Hepatocyte (in vitro differentiated cells): ENCODE data around the gene OSBP. TPM values are rescaled to one million over a fixed set of nuclear protein-coding genes. Genes with fewer than 3 reads are reported as not detected.
"Not testable (repeated sequence)": the region's sequence is repeated elsewhere in the genome, so short reads cannot be mapped to it uniquely, and the experiment has no call there.

Experiments
- DNase-seq: peaks from one replicate; pipeline ENCODE4 v3.0.0-alpha.2; 2016; ENCODE audit warnings: low spot score
- H2AFZ ChIP-seq: fragments of 200-600 bp; sonication (generic); 2 replicates; pipeline ENCODE4 v1.6.0; 2016; ENCODE audit warnings: antibody characterized with exemption, mild to moderate bottlenecking
- H3K27ac ChIP-seq: fragments of 200-600 bp; sonication (generic); 2 replicates; pipeline ENCODE4 v1.5.1; 2016; ENCODE audit warnings: mild to moderate bottlenecking
- H3K27me3 ChIP-seq: fragments of 200-600 bp; sonication (generic); 2 replicates; pipeline ENCODE4 v1.6.1; 2016
- H3K36me3 ChIP-seq: fragments of 200-600 bp; sonication (generic); replicated peaks from 2 replicates; pipeline ENCODE4 v1.5.1; 2016; ENCODE audit warnings: low read depth; ENCODE audit not compliant: insufficient read depth
- H3K4me1 ChIP-seq: fragments of 200-600 bp; sonication (generic); 2 replicates; pipeline ENCODE4 v1.5.1; 2016; ENCODE audit warnings: mild to moderate bottlenecking, moderate library complexity; ENCODE audit not compliant: insufficient read depth
- H3K4me2 ChIP-seq: fragments of 200-600 bp; sonication (generic); 2 replicates; pipeline ENCODE4 v1.6.0; 2016
- H3K4me3 ChIP-seq: fragments of 200-600 bp; sonication (generic); 2 replicates; pipeline ENCODE4 v1.5.1; 2016; ENCODE audit warnings: mild to moderate bottlenecking
- H3K79me2 ChIP-seq: fragments of 200-600 bp; sonication (generic); 2 replicates; pipeline ENCODE4 v1.6.0; 2017; ENCODE audit warnings: mild to moderate bottlenecking
- H3K9me2 ChIP-seq: fragments of 200-600 bp; sonication (generic); replicated peaks from 2 replicates; pipeline ENCODE4 v1.6.0; 2017; ENCODE audit warnings: mild to moderate bottlenecking; ENCODE audit not compliant: insufficient read depth
- H3K9me3 ChIP-seq: fragments of 200-600 bp; sonication (generic); 2 replicates; pipeline ENCODE4 v1.5.1; 2016; ENCODE audit warnings: low read depth, mild to moderate bottlenecking
- H4K20me1 ChIP-seq: fragments of 200-600 bp; sonication (generic); 2 replicates; pipeline ENCODE4 v1.6.0; 2016; ENCODE audit warnings: mild to moderate bottlenecking; ENCODE audit not compliant: insufficient read depth, poor library complexity, severe bottlenecking
- CTCF ChIP-seq: fragments of 200-600 bp; sonication (generic); IDR thresholded peaks from 2 replicates; pipeline ENCODE4 v1.5.1; 2016; ENCODE audit warnings: antibody characterized with exemption, mild to moderate bottlenecking; ENCODE audit not compliant: poor library complexity
- EZH2 ChIP-seq: fragments of 200-600 bp; sonication (generic); IDR thresholded peaks from 2 replicates; pipeline ENCODE4 v1.6.1; 2016; ENCODE audit warnings: antibody characterized with exemption, mild to moderate bottlenecking, borderline replicate concordance
- EZH2phosphoT487 ChIP-seq: fragments of 200-600 bp; sonication (generic); IDR thresholded peaks from one replicate; pipeline ENCODE4 v1.6.1; 2018; ENCODE audit warnings: antibody characterized with exemption, mild to moderate bottlenecking, low read depth, moderate library complexity; ENCODE audit not compliant: unreplicated experiment, severe bottlenecking
- WGBS: methylation state at CpG from one replicate; pipeline ENCODE4 v1.1.6; 2016; ENCODE audit warnings: low lambda C conversion rate; ENCODE audit errors: missing lambda C conversion rate; 5-methylcytosine and 5-hydroxymethylcytosine counted together
- polyA plus RNA-seq: library from polyadenylated mRNA; unstranded; fragments of >200 nt; fragmentation: Nextera tagmentation; extraction: Ambion mirVana; gene quantifications from 2 replicates; pipeline ENCODE4 v1.2.1, GENCODE V29; 2016
- total RNA-seq: library from RNA; depleted of rRNA; stranded (reverse); fragments of >200 nt; gene quantifications from 2 replicates; pipeline ENCODE4 v1.2.3, GENCODE V29; 2014

OSBP gene
- total and polyA plus RNA-seq, 2 experiments from 2014 or later, result 28.6 to 43.8 TPM

GRCh38 chr11:59550368-59550841 is 65.2 kb downstream of the OSBP start:
- TF ChIP-seq EZH2phosphoT487 (no peak), CTCF (peak; percentile 49)
- 2% methylated on average over 31 of the region's 31 CpGs for WGBS
- H3K27me3 ChIP-seq, result no peaks in the 10 kb centered on the region

GRCh38 chr11:59548309-59548656 is 67.3 kb downstream of the OSBP start:
- Histone ChIP-seq H2AFZ (no peak overlapping the region), H3K36me3 (no peaks in the 10 kb centered on the region), H3K9me3 (no peaks in the 10 kb centered on the region), H3K27ac (no peak overlapping the region), H3K9me2 (no peaks in the 10 kb centered on the region), H3K27me3 (no peaks in the 10 kb centered on the region), H3K79me2 (no peaks in the 10 kb centered on the region), H3K4me3 (no peak overlapping the region), H3K4me2 (no peak overlapping the region), H3K4me1 (no peaks in the 10 kb centered on the region), H4K20me1 (no peaks in the 10 kb centered on the region)
- TF ChIP-seq EZH2phosphoT487, result no peak
- TF ChIP-seq CTCF, result no peak
- no peak for TF ChIP-seq EZH2
- DNase-seq, result no peak
- WGBS, result 96% methylated on average over 5 of the region's 5 CpGs

More at GRCh38 chr11:59550368-59550841, 65.2 kb downstream of the OSBP start:
- no peaks in the 10 kb centered on the region for H4K20me1 ChIP-seq
- H3K9me2 ChIP-seq, result no peaks in the 10 kb centered on the region
- peak overlapping the region; percentile 33 for H3K4me3 ChIP-seq
- DNase-seq, result peak; percentile 93
- no peaks in the 10 kb centered on the region for H3K4me1 ChIP-seq
- no peaks in the 10 kb centered on the region for H3K9me3 ChIP-seq
- H2AFZ ChIP-seq, result peak overlapping the region; percentile 78
- peak overlapping the region; percentile 93 for H3K27ac ChIP-seq
- peak overlapping the region; percentile 74 for H3K4me2 ChIP-seq
- H3K79me2 ChIP-seq, result no peaks in the 10 kb centered on the region
- no peaks in the 10 kb centered on the region for H3K36me3 ChIP-seq

GRCh38 chr11:59547605-59548308 is 67.8 kb downstream of the OSBP start:
- H3K9me3 ChIP-seq, H3K9me2 ChIP-seq, H2AFZ ChIP-seq, H3K36me3 ChIP-seq, H3K4me2 ChIP-seq, H3K27me3 ChIP-seq, DNase-seq, H3K79me2 ChIP-seq, H4K20me1 ChIP-seq, H3K4me1 ChIP-seq, H3K4me3 ChIP-seq: not testable (repeated sequence)
- WGBS, result 77% methylated on average over 4 of the region's 5 CpGs
- peak overlapping the region; percentile 17 for H3K27ac ChIP-seq

GRCh38 chr11:59545179-59546020 is 70.2 kb downstream of the OSBP start:
- Histone ChIP-seq H3K4me2 (no peak overlapping the region), H3K27ac (no peak overlapping the region), H3K9me3 (no peaks in the 10 kb centered on the region), H2AFZ (no peak overlapping the region), H3K9me2 (no peaks in the 10 kb centered on the region), H4K20me1 (no peaks in the 10 kb centered on the region), H3K27me3 (no peaks in the 10 kb centered on the region), H3K36me3 (no peaks in the 10 kb centered on the region), H3K4me1 (no peaks in the 10 kb centered on the region), H3K79me2 (no peaks in the 10 kb centered on the region), H3K4me3 (no peak overlapping the region)
- TF ChIP-seq EZH2 (no peak), EZH2phosphoT487 (no peak), CTCF (no peak)
- WGBS, result 93% methylated on average over 24 of the region's 24 CpGs
- no peak for DNase-seq
